NB4 (cell line): Measurements from ENCODE around the gene ZNF740.

Experiments
- MYC ChIP-seq: IDR thresholded peaks from 2 replicates; pipeline ENCODE4 v1.6.1; 2011; ENCODE audit warnings: low read depth, low read length
- POLR2A ChIP-seq: IDR thresholded peaks from 2 replicates; pipeline ENCODE4 v1.6.1; 2011; ENCODE audit warnings: mild to moderate bottlenecking; ENCODE audit not compliant: insufficient read length; ENCODE audit errors: extremely low read depth
- TF ChIP-seq, protein P1 (sequence below): IDR thresholded peaks from one replicate; pipeline ENCODE4 v1.5.1; 2012; ENCODE audit warnings: low read depth, low read length

DNA sequence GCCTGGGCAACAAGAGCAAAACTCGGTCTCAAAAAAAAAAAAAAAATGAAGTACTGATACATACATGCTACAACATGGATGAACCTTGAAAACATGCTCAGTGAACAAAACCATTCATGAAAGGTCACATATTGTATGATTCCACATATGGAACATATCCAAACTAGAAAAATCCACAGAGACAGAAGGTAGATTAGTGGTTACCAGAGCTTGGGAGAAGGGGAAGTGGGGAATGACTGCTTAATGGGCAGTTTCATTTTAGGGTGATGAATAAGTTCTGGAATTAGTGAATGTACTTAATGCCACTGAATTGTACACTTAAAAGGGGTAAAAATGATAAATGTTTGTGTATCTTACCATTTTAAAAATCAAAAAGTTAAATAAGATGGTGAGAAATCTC, 23.8 kb downstream of the ZNF740 start:
- TF ChIP-seq, protein P1, sequence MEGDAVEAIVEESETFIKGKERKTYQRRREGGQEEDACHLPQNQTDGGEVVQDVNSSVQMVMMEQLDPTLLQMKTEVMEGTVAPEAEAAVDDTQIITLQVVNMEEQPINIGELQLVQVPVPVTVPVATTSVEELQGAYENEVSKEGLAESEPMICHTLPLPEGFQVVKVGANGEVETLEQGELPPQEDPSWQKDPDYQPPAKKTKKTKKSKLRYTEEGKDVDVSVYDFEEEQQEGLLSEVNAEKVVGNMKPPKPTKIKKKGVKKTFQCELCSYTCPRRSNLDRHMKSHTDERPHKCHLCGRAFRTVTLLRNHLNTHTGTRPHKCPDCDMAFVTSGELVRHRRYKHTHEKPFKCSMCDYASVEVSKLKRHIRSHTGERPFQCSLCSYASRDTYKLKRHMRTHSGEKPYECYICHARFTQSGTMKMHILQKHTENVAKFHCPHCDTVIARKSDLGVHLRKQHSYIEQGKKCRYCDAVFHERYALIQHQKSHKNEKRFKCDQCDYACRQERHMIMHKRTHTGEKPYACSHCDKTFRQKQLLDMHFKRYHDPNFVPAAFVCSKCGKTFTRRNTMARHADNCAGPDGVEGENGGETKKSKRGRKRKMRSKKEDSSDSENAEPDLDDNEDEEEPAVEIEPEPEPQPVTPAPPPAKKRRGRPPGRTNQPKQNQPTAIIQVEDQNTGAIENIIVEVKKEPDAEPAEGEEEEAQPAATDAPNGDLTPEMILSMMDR: no peak
- TF ChIP-seq POLR2A (no peak), MYC (no peak)
